Activated CD4-positive, CD25-positive, alpha-beta regulatory T cell treated with anti-CD3 and anti-CD28 coated beads, Interleukin-2, amount 50 U/mL, for 16 hours (primary cell): Measurements from ENCODE around the gene SIPA1.
A peak's percentile ranks its signal among the peaks of the same experiment; 100 is the strongest.

Experiments
- DNase-seq: peaks from one replicate; pipeline ENCODE4 v3.0.0-alpha.2; 2020; ENCODE audit warnings: low read depth, low spot score

Gene SIPA1

GRCh38 chr11:65643971-65644370, 6.1 kb downstream of the SIPA1 start:
- no peak for DNase-seq

- DNase-seq = no peak
Measured at GRCh38 chr11:65644837-65645236, 6.9 kb downstream of the SIPA1 start.

GRCh38 chr11:65645710-65646109, 7.8 kb downstream of the SIPA1 start:
- DNase-seq = no peak

- DNase-seq = no peak
Measured at GRCh38 chr11:65646288-65646957, 8.5 kb downstream of the SIPA1 start.

GRCh38 chr11:65646958-65647701, 9.2 kb downstream of the SIPA1 start:
- DNase-seq = no peak

- no peak for DNase-seq
Measured at GRCh38 chr11:65648997-65649493, 11.1 kb downstream of the SIPA1 start.

- DNase-seq = no peak
Measured at GRCh38 chr11:65649656-65650546, 12.0 kb downstream of the SIPA1 start.

GRCh38 chr11:65650547-65651338, 12.8 kb downstream of the SIPA1 start:
- DNase-seq = no peak

GRCh38 chr11:65651339-65651588, 13.4 kb downstream of the SIPA1 start:
- DNase-seq = no peak

- no peak for DNase-seq
Measured at GRCh38 chr11:65651589-65652510, 13.9 kb downstream of the SIPA1 start.

GRCh38 chr11:65652511-65653228, 14.8 kb downstream of the SIPA1 start:
- peak; percentile 88 for DNase-seq

GRCh38 chr11:65653229-65654225, 15.6 kb downstream of the SIPA1 start:
- no peak for DNase-seq

GRCh38 chr11:65654375-65655349, 16.8 kb downstream of the SIPA1 start:
- DNase-seq = no peak

- DNase-seq = no peak
Measured at GRCh38 chr11:65655570-65656332, 17.9 kb downstream of the SIPA1 start.

- no peak for DNase-seq
Measured at GRCh38 chr11:65657426-65657825, 19.5 kb downstream of the SIPA1 start.

- DNase-seq = no peak
Measured at GRCh38 chr11:65658174-65659021, 20.5 kb downstream of the SIPA1 start.
